Epidermal melanocyte (primary cell): ENCODE data around the gene GPR27.

Source experiments
- DNase-seq: peaks from one replicate; pipeline ENCODE4 v3.0.0; 2011; ENCODE audit warnings: low spot score; ENCODE audit not compliant: insufficient read length

GPR27 gene, protein sequence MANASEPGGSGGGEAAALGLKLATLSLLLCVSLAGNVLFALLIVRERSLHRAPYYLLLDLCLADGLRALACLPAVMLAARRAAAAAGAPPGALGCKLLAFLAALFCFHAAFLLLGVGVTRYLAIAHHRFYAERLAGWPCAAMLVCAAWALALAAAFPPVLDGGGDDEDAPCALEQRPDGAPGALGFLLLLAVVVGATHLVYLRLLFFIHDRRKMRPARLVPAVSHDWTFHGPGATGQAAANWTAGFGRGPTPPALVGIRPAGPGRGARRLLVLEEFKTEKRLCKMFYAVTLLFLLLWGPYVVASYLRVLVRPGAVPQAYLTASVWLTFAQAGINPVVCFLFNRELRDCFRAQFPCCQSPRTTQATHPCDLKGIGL

DNA sequence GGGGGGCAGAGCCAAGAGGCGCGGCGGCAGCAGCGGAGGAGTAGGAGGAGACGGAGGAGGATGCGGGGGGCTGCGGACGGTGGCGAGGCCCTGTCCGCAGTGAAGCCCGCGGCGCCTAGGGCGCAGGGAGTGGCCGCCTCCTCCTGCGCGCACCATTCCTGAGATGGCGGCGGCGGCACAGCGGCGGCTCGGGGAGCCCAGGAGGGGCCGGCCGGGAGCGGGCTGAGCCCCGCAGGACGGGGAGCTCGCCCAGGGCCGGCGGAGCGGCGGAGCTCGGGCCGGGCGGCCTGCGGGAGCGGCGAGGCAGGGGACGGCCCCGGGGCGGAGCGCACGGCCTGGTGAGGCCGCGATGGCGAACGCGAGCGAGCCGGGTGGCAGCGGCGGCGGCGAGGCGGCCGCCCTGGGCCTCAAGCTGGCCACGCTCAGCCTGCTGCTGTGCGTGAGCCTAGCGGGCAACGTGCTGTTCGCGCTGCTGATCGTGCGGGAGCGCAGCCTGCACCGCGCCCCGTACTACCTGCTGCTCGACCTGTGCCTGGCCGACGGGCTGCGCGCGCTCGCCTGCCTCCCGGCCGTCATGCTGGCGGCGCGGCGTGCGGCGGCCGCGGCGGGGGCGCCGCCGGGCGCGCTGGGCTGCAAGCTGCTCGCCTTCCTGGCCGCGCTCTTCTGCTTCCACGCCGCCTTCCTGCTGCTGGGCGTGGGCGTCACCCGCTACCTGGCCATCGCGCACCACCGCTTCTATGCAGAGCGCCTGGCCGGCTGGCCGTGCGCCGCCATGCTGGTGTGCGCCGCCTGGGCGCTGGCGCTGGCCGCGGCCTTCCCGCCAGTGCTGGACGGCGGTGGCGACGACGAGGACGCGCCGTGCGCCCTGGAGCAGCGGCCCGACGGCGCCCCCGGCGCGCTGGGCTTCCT, at the start of gene GPR27:
GPR27 (plus strand) TSS at position 155 of the 909 bp plus-strand sequence; CDS start at position 350, 195 bp downstream.
- DNase-seq = no peak

DNA sequence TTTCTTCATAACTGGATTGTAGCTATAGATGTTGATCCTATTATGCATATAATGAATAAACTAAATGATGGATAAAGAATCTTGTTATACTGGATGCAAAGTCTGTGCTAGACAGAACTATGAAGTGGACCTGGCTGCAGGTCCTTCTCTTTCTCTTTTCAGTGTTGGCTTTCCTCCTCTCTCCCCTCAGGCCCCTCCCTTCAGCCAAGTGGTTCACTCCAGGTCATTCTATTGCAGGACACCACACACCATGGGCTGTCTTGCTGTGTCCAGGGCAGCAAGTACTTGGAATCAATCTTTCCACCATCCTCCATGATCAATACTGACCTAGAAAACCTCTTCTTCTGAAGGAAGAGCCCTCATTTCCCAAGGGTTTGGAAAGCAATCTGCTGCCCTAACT, 48.7 kb upstream of the GPR27 start:
- no peak for DNase-seq

DNA sequence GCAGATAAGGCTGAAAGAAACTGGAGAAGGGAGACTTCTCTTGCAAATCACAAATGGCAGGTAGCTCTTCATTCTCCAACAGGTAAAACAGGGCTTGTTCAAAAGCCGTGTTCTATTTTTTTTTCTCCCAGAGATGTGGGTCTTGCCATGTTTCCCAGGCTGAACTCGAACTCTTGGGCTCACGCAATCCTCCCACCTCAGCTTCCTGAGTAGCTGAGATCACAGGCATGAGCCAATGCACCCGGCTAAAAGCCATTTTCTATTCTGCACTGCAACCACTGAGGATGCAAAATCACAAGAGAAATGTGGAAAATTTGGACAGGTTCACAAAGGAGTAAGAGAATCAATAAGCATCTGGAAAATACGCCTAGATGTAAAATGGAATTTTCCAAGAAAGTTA, 48.0 kb upstream of the GPR27 start:
- DNase-seq = no peak

DNA sequence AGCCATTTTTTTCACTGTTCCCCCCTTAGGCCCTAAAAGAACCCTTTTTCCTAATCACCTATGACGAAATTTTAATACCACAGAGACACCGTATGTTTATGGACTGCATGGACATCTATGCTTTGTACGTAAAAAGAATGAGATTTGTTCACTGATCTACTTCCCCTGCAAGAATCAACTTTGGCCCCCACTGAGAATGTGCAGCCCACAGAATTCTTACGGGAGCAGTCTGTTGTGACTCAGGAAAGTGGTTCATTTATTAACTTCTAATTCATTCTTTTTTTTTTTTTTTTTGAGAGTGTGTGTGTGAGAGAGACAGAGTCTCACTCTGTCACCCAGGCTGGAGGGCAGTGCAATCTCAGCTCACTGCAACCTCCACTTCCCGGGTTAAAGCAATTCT, 46.1 kb upstream of the GPR27 start:
- no peak for DNase-seq

DNA sequence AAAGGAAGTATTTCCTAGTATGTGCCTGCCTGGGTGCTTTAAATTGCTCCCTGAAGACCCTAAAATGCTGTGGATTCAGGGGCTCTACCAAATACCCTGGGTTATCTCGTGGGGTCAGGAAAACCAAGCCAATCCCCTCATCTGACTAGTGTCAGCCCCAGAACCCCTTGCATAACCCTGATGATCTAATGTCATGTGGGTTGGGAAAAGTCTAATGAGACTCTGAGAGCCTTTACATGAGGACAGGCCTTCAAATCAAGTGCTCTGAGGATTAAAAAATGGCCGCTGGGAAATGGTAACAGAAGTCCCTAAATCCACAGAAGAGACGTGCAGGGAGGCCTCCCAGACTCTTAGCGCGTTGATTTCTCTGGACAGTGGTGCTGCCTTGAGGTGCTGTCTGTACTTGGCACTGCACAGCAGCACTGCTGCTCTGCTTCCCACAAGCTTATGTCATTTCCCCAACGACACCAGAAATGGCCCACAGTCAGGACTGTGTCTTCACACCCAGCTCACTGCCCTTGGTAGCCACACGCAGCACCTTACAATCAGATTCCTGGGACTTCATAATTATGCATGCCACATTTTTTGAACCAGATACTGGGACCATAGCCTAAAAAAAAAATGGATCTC, 45.1 kb upstream of the GPR27 start:
- DNase-seq = no peak

DNA sequence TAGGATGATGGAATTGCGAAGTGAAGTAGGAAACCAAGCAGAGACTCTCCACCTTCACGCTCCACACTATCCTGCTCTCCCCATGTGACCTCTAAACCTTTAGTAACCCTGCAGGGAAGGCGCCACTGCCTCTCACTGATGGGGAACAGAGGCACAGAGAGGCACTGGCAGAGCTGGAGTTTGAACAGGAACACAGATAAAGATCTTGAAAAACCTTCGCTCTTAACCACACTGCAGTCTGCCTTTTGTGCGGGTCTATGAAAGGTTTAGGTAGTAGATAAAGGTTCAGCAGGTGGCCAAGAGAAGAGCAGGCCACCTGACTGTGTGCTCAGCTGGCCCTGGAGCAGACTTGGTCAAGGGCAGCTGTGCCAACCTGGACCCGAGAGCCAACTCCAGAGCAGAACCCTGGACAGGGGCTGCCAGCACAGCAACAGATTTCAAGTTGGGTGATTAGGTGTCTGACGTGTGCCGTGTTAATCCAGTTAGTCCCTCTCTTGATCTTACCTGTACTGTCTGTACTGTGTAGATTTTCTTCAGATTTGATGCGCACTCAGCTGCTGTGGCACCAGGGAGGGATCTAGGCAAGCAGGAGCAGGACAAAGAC, 43.6 kb upstream of the GPR27 start:
- no peak for DNase-seq

DNA sequence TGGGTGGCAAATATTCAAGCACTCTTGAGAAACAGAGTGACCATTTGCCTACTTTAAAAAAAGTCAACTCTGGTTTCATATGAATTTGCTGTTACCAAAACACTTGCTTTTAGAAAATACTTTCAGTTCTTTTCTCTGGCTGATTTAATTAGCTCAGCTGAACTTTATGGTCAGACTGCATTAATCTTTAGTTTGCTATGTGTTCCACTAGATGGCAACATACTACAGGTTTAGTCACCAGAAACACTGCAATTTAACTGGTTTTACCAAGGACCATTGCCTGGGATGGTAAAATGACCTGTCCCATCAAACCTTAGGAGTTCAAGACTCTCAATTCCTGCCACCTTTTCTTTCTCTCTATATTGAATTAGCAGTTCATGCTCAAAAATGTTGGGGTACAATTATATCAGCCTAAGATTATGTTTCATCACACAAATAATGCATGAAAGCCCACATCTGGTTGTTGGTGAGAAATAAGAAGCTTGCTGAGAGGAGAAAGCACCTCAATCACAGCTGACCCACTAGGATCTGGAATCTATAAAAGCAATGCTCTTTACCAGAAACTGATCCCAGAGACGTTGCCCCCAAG, 42.7 kb upstream of the GPR27 start:
- DNase-seq = peak; percentile 65

DNA sequence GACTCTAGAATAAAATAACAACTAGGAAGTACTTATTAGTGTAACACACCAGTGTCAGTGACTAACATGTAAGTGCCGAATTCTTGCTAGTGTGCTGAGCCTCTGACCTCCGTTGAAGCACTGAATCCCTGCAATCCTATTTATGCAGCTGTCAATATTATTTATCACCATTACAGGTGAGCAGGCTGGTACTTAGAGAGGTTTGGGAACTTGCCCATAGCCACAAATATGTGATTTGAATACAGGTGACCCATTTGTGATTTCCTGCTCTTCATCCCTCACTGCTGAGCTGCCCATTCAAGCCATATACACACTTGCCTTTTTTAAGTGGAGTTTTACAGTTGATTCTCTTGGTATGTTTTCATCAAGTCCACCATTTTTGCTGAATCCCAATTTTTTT, 40.6 kb upstream of the GPR27 start:
- DNase-seq = no peak

DNA sequence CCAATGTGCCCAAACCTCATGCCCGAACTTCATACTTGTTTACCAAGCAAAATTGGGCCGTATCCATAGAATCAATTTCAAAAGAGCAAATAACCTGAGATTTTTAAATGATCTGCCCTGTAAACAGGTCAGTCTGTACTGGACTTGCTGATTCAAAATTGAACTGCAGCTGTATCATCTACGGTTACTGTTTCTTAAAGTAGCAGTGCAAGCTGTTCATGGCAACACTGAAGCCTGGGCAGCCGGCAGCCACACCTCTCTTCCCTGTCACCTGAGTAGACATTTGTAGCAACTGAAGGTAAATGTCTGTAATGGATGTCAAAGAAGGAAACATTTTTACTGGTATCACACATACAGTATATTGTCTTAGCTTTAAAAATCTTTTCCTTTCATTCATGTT, 39.1 kb upstream of the GPR27 start:
- no peak for DNase-seq

DNA sequence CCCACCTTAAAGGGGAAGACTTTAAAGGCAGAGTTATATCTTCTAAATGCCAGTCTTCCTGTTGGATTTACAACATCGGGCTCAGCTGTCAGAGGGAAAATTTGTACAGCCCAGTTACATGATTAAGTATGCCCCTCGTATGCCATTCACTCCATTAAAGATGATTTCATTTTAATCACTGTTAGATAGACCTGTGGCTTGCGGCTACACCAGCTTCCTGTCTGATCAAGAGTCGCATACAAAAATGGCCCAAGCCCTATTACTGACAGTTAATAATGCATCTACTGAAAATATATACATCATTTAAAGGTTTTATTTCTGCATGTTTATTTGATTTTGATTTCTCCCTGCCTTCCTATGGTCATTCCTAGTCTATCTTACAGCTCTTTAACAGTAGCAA, 35.6 kb upstream of the GPR27 start:
- no peak for DNase-seq

DNA sequence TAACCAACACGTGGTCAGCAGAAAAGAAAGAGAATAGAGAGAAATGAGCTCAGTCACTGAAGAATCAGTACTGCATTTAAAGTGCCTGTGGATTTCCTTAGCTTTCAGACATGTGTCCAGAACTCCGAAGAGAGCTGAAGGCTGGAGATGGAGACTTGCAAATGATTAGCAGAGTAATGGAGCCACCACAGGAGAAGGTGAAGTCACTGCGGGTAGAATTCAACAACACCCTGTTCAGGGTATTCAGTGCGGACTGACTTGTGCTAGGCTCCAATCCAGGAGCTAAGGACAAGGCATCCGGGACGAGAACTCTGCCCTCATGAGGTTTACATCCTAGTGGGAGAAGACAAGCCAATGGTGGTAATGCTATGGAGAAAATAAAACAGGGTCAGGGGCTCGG, 32.7 kb upstream of the GPR27 start:
- DNase-seq = no peak

DNA sequence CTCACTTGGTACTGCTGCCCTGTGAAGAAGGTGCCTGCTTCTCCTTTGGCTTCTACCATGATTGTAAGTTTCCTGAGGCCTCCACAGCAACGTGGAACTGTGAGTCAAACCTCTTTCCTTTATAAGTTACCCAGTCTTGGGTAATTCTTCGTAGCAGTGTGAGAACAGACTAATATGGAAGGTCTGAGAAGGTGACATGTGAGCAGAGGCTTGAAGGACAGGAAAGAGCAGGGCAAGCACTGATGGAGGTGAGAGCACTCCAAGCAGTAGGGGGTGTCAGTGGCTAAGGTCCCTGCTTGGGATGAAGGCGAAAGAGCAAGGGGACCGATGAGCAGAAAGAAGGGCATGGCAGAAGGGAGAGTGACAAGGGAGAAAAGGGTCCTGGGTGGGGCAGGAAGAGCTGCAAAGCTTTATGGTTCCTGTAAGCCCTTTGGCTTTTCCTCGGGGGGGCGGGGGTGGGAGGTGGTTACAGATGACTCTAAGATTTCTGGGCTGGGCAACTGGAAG, 32.0 kb upstream of the GPR27 start:
- no peak for DNase-seq

DNA sequence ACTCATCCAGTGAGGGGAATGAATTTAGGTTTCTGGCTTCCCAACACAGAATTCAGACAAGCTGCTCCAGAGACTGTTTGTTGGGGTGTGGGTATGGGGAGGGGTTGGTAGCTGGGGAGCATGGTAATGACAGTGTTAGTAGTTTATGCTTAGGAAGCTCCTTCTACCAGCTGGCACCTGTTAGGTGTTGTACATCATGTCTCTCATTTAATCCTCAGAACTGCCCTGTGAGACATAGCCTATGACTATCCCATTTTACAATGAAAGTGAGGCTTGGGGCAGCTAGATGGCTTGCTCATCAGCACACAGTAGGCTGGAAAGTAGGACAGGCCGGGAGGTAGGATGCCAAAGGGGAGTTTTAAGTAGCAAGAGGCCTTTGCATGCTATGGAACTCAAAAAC, 31.0 kb upstream of the GPR27 start:
- no peak for DNase-seq

DNA sequence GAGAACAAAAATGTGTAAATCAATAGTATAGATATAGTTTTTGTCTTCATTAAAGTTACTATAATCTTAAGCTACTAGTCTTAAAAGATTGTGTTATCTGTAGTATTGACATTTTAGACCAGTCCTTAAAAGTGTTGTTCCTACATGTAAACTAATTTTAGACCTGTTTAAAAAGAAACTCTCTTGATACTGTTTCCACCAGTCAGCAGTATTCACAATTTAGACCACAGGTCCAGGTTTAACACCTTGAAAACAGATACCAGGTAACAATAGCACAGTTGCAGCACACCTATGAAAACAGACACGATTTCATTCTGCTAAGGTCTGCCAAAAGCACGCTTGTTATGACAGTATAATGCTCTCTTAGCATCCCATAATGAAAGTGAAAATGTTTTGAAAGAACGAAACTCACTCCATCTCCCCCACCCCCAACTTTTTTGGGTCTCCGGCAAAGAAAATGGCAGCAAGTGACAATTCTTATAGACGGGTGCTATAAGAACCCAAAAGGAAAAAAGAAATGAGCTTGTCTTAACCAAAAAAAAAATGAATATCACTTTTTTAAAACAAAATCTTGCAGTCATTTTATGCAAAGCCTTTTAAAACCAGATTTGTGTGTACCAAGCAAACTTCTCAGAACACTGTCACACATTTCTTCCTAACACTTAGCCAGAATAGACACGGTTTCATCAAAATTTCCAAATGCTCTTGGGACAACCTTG, 30.0 kb upstream of the GPR27 start:
- DNase-seq = no peak

DNA sequence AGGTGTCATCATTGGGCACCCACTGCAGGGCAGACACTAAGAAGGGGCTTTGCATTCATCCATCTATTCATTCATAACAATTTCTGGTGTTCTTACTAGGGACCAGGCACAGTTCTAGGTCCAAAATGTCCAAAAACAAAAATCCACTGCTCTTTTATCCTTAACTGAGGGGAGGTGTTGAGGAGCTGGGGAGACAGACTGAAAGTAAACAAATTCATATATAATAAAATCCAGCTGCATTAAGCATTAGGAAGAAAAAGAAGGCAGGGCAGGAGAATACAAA, 29.5 kb upstream of the GPR27 start:
- DNase-seq = no peak

DNA sequence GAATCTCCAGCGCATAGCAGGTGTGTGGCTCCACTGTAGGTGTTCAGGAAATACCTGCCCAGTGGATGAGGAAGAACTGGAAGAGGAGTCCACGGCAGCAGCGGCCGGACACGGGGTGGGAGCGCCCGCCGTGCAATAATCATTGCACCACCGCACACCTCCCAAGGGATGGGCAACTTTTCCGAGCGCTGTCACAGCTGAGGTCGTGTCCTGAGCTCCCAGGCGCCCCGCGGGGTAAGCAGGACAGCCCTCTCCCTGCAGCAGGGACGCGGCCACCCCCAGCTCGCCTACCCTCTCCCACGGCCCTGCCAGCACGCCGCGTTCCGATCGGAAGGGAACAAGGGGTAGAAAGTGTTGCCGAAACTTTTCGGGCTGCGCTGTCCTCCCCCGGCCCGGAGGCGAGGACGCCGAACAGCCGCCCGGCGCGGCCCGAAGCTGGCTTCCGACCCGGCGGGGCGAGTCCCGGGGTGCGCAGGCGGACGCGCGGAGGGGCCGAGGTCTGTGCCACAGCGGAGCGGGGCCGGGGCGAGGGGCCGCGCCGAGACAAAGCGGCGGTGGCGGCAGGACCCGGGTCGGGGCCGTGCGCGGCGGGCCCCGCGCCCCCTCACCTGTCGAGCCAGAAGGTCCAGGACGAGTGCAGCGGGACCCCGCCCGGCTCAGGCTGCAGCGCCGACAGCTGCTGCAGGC, 28.9 kb upstream of the GPR27 start:
- DNase-seq = no peak

DNA sequence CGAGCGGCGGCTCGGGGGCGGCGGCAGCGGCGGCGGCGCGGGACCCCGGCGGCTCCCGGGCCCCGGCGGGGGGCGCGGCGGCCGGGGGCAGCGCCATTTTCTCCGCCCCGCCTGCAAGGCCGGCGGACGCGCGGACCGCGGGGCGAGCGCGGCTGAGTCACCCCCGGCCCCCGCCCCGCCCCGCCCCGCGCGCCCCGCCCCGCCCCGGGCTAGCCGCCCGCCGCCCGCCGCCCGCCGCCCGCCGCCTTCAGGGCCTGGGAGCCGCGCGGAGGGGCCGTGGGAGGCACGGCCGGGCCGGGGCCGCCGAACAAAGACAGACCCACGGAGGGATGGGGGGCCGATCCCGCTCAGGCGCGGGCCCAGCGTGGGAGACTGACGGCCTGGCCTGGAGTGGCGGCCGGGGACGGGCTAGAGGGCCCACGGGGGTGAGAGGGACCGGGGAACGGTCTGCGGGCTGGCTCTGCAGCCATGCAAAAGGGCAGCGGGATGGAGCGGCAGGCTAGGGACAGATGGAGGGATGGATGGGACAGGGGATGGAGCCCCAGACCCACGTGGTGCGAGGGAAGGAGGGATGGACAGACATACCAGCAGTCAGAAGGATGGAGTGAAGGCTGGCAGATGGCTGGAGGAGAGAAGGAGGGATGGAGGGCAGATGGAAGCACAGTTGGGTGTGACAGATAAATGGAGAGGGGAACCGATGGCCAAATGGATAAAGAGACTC, 28.2 kb upstream of the GPR27 start, which contains the start of gene EIF4E3:
EIF4E3 (minus strand) TSS at position 132 of the 721 bp plus-strand sequence; CDS start at position 97, 35 bp downstream.
- DNase-seq = peak; percentile 63

DNA sequence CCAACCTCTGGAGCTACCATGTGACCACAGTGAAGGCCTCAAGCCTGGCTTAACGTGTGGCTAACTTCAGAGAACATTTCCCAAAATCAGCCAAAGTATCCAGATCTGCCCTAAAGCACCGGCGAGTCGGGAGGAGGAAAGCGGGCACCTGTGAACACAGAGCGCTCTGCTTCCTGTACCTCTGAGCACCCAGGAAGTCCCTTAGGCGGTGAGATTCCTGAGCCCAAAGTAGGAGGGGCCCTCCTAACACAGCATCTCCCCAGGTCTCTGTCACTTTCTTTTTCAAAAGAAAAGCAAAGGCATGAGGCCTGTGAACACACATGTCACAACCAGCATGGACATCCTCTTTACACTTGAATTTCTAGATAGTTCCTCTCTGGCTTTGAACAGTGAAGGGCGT, 27.5 kb upstream of the GPR27 start:
- DNase-seq = no peak

DNA sequence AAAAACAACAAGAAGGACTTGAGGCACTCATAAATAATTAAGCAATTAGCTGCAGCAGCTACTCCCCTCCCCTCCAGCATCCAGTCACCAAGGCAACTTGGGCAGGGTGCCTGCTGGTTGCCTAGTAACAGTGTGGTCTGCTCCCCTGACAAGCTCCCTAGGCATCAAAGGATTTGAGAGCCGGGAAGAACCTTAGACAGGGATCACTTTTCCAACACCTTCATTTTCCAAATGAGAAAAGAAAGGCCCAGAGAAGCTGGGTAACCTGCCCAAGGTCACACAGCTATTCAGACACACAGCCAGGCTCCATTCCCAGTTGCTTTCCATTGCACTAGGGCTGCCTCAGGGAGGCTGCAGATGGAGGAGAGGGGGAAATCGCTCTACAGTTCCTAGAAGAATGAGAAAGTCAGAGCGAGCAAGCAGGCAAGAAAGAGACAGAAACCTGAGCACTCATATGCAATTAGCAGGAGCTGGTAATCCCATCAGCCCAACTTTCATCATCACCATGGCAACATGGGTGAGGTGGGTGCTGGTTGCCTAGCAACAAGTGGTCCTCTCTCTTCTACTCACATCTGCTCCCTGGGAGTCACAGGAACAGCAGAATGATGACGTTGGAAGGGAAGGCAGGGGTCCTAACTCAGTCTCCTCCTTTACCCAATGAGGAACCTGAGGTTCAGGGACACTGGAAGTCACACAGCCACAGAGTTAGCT, 24.9 kb upstream of the GPR27 start:
- no peak for DNase-seq
